A549 (cell line): ENCODE measurements around the gene TPRX1.

ENCODE experiments used
- CHD2 ChIP-seq: fragments of 150-350 bp; IDR thresholded peaks from 2 replicates; pipeline ENCODE4 v1.6.1; 2014; ENCODE audit warnings: low read length; ENCODE audit not compliant: partially characterized antibody
- E2F6 ChIP-seq: IDR thresholded peaks from 2 replicates; pipeline ENCODE4 v1.6.1; 2012; ENCODE audit warnings: low read depth, borderline replicate concordance
- HDAC2 ChIP-seq: fragments of 200-600 bp; sonication (generic); IDR thresholded peaks from 2 replicates; pipeline ENCODE4 v1.6.1; 2016
- NR3C1 ChIP-seq: fragments of >200 bp; sonication (Bioruptor Twin); formaldehyde crosslinking; IDR thresholded peaks from 3 replicates; pipeline ENCODE4 v1.6.1; 2017
- PHF8 ChIP-seq: fragments of 200-600 bp; sonication (generic); IDR thresholded peaks from 2 replicates; pipeline ENCODE4 v1.6.1; 2016; ENCODE audit warnings: low read depth, mild to moderate bottlenecking, antibody characterized with exemption, moderate library complexity, borderline replicate concordance
- TF ChIP-seq, protein P1 (sequence below): fragments of >200 bp; sonication (Bioruptor Twin); formaldehyde crosslinking; IDR thresholded peaks from 3 replicates; pipeline ENCODE4 v1.5.1; 2016

DNA sequence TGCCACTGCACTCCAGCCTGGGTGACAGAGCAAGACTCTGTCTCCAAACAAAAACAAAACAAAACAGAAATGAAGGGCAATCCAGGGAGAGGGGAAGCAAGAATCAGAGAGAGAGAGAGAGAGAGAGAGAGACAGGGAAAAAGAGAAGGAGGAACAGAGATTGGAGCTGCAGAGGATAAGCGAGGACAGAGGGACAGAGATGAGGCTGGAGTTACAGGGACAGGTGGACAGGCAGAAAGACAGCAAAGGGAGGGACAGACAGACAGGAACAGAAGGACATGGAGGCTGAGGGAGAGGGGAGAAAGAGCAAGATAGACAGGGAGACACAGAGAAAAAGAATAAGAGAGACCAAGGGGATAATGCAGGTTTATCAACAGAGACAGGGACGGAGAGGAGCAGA, 16.1 kb upstream of the TPRX1 start:
- no peak for TF ChIP-seq HDAC2
- TF ChIP-seq, protein P1, sequence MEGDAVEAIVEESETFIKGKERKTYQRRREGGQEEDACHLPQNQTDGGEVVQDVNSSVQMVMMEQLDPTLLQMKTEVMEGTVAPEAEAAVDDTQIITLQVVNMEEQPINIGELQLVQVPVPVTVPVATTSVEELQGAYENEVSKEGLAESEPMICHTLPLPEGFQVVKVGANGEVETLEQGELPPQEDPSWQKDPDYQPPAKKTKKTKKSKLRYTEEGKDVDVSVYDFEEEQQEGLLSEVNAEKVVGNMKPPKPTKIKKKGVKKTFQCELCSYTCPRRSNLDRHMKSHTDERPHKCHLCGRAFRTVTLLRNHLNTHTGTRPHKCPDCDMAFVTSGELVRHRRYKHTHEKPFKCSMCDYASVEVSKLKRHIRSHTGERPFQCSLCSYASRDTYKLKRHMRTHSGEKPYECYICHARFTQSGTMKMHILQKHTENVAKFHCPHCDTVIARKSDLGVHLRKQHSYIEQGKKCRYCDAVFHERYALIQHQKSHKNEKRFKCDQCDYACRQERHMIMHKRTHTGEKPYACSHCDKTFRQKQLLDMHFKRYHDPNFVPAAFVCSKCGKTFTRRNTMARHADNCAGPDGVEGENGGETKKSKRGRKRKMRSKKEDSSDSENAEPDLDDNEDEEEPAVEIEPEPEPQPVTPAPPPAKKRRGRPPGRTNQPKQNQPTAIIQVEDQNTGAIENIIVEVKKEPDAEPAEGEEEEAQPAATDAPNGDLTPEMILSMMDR, result no peak
- no peak for TF ChIP-seq PHF8
- no peak for TF ChIP-seq E2F6
- TF ChIP-seq CHD2, result no peak
- TF ChIP-seq NR3C1, result no peak
